Mammary epithelial cell (primary cell): ENCODE results near the gene POLE.

Experiments
- CTCF ChIP-seq, 2 donors: IDR thresholded peaks in 1 of 2; conservative IDR thresholded peaks in 1 of 2; 2 replicates each; pipeline ENCODE4 v1.5.1; 2011 to 2012; ENCODE audit warnings: inconsistent platforms in 2 of 2, low read length in 2 of 2, mild to moderate bottlenecking in 2 of 2, control low read depth in 1 of 2, low read depth in 1 of 2; ENCODE audit not compliant: insufficient read depth in 1 of 2; ENCODE audit errors: extremely low read depth in 1 of 2
- EZH2 ChIP-seq: IDR thresholded peaks from 2 replicates; pipeline ENCODE4 v1.6.1; 2012; ENCODE audit warnings: low read length, inconsistent platforms, borderline replicate concordance

GRCh38 chr12:132625731-132626430 lies 61.3 kb downstream of the POLE start:
- TF ChIP-seq CTCF (conservative IDR thresholded peaks at IDR 0.05 in 1 of 2, IDR thresholded peaks at IDR 0.05 in 1 of 2; ENCODE audit: extremely low read depth in 1 of 2, insufficient read depth in 1 of 2, low read depth in 1 of 2, low read length in 2 of 2), result no peak
- no peak for TF ChIP-seq EZH2
